GM18507 (cell line): Measurements from ENCODE around the gene LCTL.
"Not testable (repeated sequence)": the region's sequence is repeated elsewhere in the genome, so short reads cannot be mapped to it uniquely, and the experiment has no call there.

Experiments used
- DNase-seq: peaks from one replicate; pipeline ENCODE4 v3.0.0; 2011; ENCODE audit warnings: low read depth; ENCODE audit not compliant: insufficient read length; ENCODE audit errors: extremely low spot score
- FAIRE-seq: peaks from 2 replicates; lab custom pipeline; 2011; peaks lifted over from hg19 to GRCh38; lab: Jason Lieb, UNC

Gene LCTL

GRCh38 chr15:66592505-66593218, 26.9 kb upstream of the LCTL start:
- DNase-seq (no peak), FAIRE-seq (no peak)

- no peak for DNase-seq
- no peak for FAIRE-seq
Measured at GRCh38 chr15:66591322-66591862, 25.6 kb upstream of the LCTL start.

- FAIRE-seq (no peak), DNase-seq (no peak)
Measured at GRCh38 chr15:66590435-66590834, 24.6 kb upstream of the LCTL start.

GRCh38 chr15:66589429-66589828, 23.6 kb upstream of the LCTL start:
- FAIRE-seq, DNase-seq: not testable (repeated sequence)

GRCh38 chr15:66588971-66589370, 23.2 kb upstream of the LCTL start:
- no peak for DNase-seq
- FAIRE-seq = no peak

GRCh38 chr15:66588537-66588936, 22.7 kb upstream of the LCTL start:
- FAIRE-seq (no peak), DNase-seq (no peak)

GRCh38 chr15:66587749-66588148, 22.0 kb upstream of the LCTL start:
- FAIRE-seq (no peak), DNase-seq (no peak)

- DNase-seq (no peak), FAIRE-seq (no peak)
Measured at GRCh38 chr15:66587020-66587419, 21.2 kb upstream of the LCTL start.

GRCh38 chr15:66586155-66586976, 20.6 kb upstream of the LCTL start:
- DNase-seq (no peak), FAIRE-seq (no peak)

- DNase-seq (no peak), FAIRE-seq (no peak)
Measured at GRCh38 chr15:66581972-66582537, 16.3 kb upstream of the LCTL start.

GRCh38 chr15:66580643-66581042, 14.8 kb upstream of the LCTL start:
- FAIRE-seq (no peak), DNase-seq (no peak)

GRCh38 chr15:66578286-66578875, 12.6 kb upstream of the LCTL start:
- FAIRE-seq = no peak
- no peak for DNase-seq

- FAIRE-seq (no peak), DNase-seq (no peak)
Measured at GRCh38 chr15:66574596-66574950, 8.8 kb upstream of the LCTL start.

GRCh38 chr15:66573719-66574595, 8.2 kb upstream of the LCTL start:
- DNase-seq = no peak
- no peak for FAIRE-seq

GRCh38 chr15:66573348-66573718, 7.5 kb upstream of the LCTL start:
- DNase-seq (no peak), FAIRE-seq (no peak)

GRCh38 chr15:66572146-66572545, 6.3 kb upstream of the LCTL start:
- DNase-seq (no peak), FAIRE-seq (no peak)

- DNase-seq = no peak
Measured at GRCh38 chr15:66570842-66571478, 5.2 kb upstream of the LCTL start.

GRCh38 chr15:66570327-66570726, 4.5 kb upstream of the LCTL start:
- DNase-seq (no peak), FAIRE-seq (no peak)

More at GRCh38 chr15:66570842-66571478, 5.2 kb upstream of the LCTL start:
- no peak for FAIRE-seq
